Gastrocnemius medialis (tissue), 4 donors: Measurements from ENCODE around the gene SCMH1. TPM values are rescaled to one million over a fixed set of nuclear protein-coding genes. Genes with fewer than 3 reads are reported as not detected.
"Not testable (repeated sequence)": the region's sequence is repeated elsewhere in the genome, so short reads cannot be mapped to it uniquely, and the experiment has no call there.

Experiments
- ATAC-seq, 2 donors: fragments of 150-250 bp; one replicate each; pipeline ENCODE4 v1.9.1; 2016
- DNase-seq, 2 donors: peaks; one replicate each; pipeline ENCODE4 v3.0.0-alpha.2; 2019
- H3K27ac ChIP-seq, 4 donors: fragments of 200-600 bp; sonication (generic); 1 replicate in 1 of 4; 2 replicates in 3 of 4; pipeline ENCODE4 v1.5.1; 2016 to 2018; ENCODE audit warnings: mild to moderate bottlenecking in 2 of 4, moderate library complexity in 1 of 4
- H3K27me3 ChIP-seq, 3 donors: fragments of 200-600 bp; sonication (generic) in 2 of 3; 1 replicate in 1 of 3; 2 replicates in 2 of 3; pipeline versions ENCODE4 v1.5.1 to v1.6.0; 2016 to 2019; ENCODE audit warnings: mild to moderate bottlenecking in 1 of 3, moderate library complexity in 1 of 3
- H3K36me3 ChIP-seq, 2 donors: fragments of 200-600 bp; sonication (generic) in 1 of 2; one replicate each; pipeline ENCODE4 v1.5.1; 2017 to 2018
- H3K4me1 ChIP-seq, 2 donors: fragments of 200-600 bp; sonication (generic) in 1 of 2; one replicate each; pipeline ENCODE4 v1.5.1; 2016 to 2017; ENCODE audit warnings: mild to moderate bottlenecking in 2 of 2
- H3K4me3 ChIP-seq, 4 donors: fragments of 200-600 bp; sonication (generic) in 3 of 4; 1 replicate in 1 of 4; 2 replicates in 3 of 4; pipeline ENCODE4 v1.5.1; 2016 to 2019; ENCODE audit warnings: mild to moderate bottlenecking in 2 of 4
- H3K9me3 ChIP-seq, 3 donors: fragments of 200-600 bp; sonication (generic) in 2 of 3; 1 replicate in 1 of 3; 2 replicates in 2 of 3; pipeline ENCODE4 v1.5.1; 2016 to 2019
- POLR2A ChIP-seq, 2 donors: fragments of 450-650 bp; IDR thresholded peaks; one replicate each; pipeline ENCODE4 v1.6.1; 2017; ENCODE audit warnings: antibody characterized with exemption in 2 of 2, mild to moderate bottlenecking in 2 of 2, moderate library complexity in 2 of 2
- in situ Hi-C, 4 donors: fragments of 200-750 bp; cut with MboI; loops; one replicate each; pipeline versions ENCODE4 v1.15.0 to v1.8.0; 2017; ENCODE audit warnings: low sequenced_read_pairs in 4 of 4
- intact Hi-C: fragments of 100-400 bp; cut with DNase I; formaldehyde crosslinking; loops from one replicate; pipeline ENCODE4 v1.15.1; 2023; ENCODE audit warnings: low total_unique reads
- total RNA-seq, 4 donors: library from RNA; depleted of rRNA; stranded (reverse); fragments of >200 nt; gene quantifications; one replicate each; pipeline versions ENCODE4 v1.1.0 to v1.2.3, GENCODE V29; 2016
- TF ChIP-seq, protein P1 (sequence below), 5 experiments: fragments of 450-650 bp in 3 of 5; fragments of 200-600 bp in 2 of 5; sonication (generic) in 2 of 5; IDR thresholded peaks in 4 of 5; conservative IDR thresholded peaks in 1 of 5; 1 replicate in 4 of 5; 2 replicates in 1 of 5; pipeline ENCODE4 v1.5.1; 2016 to 2019; ENCODE audit warnings: antibody characterized with exemption in 5 of 5, mild to moderate bottlenecking in 3 of 5, moderate library complexity in 3 of 5

SCMH1 gene
- total RNA-seq, 4 donors from 2014 or later: 17.1 to 29.4 (median 25.5) TPM

DNA sequence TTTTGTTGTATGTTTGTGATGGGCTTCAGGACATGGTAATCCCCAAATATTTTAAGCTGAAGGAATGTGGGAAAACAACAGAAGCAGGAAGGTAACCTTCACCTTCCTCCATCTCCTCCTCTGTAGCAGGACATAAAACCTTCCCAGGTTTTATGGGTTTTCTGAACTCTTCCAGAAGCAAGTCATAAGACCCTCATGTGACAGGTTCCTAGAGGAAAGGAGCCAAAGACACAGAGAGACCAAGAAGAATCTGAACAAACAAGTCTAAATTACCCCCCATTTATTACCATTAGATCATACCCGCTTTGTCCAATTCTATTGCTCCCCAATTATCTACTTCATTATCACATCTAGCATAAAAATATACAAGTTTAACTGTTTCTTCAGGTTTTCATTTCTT lies 28.8 kb downstream of the SCMH1 start:
- no peaks in the 10 kb centered on the region for H3K36me3 ChIP-seq
- TF ChIP-seq POLR2A (IDR thresholded peaks at IDR 0.05): no peak
- TF ChIP-seq, protein P1, sequence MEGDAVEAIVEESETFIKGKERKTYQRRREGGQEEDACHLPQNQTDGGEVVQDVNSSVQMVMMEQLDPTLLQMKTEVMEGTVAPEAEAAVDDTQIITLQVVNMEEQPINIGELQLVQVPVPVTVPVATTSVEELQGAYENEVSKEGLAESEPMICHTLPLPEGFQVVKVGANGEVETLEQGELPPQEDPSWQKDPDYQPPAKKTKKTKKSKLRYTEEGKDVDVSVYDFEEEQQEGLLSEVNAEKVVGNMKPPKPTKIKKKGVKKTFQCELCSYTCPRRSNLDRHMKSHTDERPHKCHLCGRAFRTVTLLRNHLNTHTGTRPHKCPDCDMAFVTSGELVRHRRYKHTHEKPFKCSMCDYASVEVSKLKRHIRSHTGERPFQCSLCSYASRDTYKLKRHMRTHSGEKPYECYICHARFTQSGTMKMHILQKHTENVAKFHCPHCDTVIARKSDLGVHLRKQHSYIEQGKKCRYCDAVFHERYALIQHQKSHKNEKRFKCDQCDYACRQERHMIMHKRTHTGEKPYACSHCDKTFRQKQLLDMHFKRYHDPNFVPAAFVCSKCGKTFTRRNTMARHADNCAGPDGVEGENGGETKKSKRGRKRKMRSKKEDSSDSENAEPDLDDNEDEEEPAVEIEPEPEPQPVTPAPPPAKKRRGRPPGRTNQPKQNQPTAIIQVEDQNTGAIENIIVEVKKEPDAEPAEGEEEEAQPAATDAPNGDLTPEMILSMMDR (IDR thresholded peaks at IDR 0.05 in 4 of 5, conservative IDR thresholded peaks at IDR 0.05 in 1 of 5): no peak
- intact Hi-C loops: no loop called here
- in situ Hi-C loops: no loop called here
- no peak overlapping the region for H3K27ac ChIP-seq
- DNase-seq (no peak), ATAC-seq (no peak)
- peaks cover 5% of the 10 kb centered on the region in 2 donors for H3K4me1 ChIP-seq
- H3K4me3 ChIP-seq: no peak overlapping the region
- no peaks in the 10 kb centered on the region for H3K9me3 ChIP-seq
- H3K27me3 ChIP-seq: no peaks in the 10 kb centered on the region

GRCh38 chr1:41211608-41212007 lies 30.5 kb downstream of the SCMH1 start:
- DNase-seq, H3K36me3 ChIP-seq, H3K4me3 ChIP-seq, H3K9me3 ChIP-seq, H3K27me3 ChIP-seq, intact Hi-C loops, H3K4me1 ChIP-seq, H3K27ac ChIP-seq, ATAC-seq, in situ Hi-C loops: not testable (repeated sequence)

- intact Hi-C loops, ATAC-seq, H3K4me3 ChIP-seq, H3K27me3 ChIP-seq, H3K36me3 ChIP-seq, DNase-seq, in situ Hi-C loops, H3K27ac ChIP-seq, H3K9me3 ChIP-seq, H3K4me1 ChIP-seq: not testable (repeated sequence)
Observed at GRCh38 chr1:41207053-41207452, 35.1 kb downstream of the SCMH1 start.

DNA sequence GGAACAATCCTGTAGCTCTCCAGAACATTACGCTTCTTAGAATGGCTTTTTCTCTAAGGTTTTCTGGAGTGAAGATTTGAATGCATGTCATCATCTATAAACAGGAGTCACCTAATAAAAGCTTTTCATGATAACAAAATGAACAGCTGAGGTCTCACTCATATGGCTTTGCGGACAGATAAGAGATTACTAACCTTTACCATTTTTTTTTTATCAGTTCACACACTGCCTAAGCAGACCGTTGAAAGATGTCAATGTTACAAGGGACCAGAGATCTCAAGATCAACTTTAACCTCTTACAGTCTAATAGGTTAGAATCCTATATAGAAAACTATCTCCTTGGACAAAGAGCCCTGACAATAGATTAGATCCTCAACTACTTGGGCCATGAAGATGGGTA lies 41.4 kb downstream of the SCMH1 start:
- intact Hi-C loops: no loop called here

DNA sequence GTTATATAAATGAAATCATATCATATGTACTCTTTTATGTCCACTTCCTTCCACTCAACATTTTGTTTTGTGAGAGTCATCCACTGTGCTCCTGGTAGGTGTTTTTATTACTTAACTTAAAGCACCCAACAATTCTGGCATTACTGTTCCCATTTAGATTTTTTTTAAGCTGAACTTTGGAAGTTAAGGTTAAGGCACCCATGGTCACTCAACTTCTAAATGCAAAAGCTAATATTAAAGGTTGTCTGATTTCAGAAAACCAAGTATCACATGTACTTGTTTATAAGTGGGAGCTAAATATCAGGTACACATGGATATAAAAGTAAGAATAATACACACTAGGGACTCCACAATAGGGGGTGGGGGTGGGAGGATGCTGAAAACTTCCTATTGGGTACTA lies 42.7 kb downstream of the SCMH1 start:
- TF ChIP-seq, protein P1 (IDR thresholded peaks at IDR 0.05 in 4 of 5, conservative IDR thresholded peaks at IDR 0.05 in 1 of 5): no peak
- TF ChIP-seq POLR2A (IDR thresholded peaks at IDR 0.05): no peak
- ATAC-seq (no peak), DNase-seq (no peak)
- Histone ChIP-seq H3K4me1 (peaks cover 7 to 12% of the 10 kb centered on the region in 2 donors), H3K9me3 (no peaks in the 10 kb centered on the region), H3K36me3 (no peaks in the 10 kb centered on the region), H3K4me3 (no peak overlapping the region), H3K27me3 (no peaks in the 10 kb centered on the region), H3K27ac (no peak overlapping the region)
- in situ Hi-C loops: no loop called here
- intact Hi-C loops: no loop called here

More for the DNA sequence above, 41.4 kb downstream of the SCMH1 start:
- ATAC-seq (no peak), DNase-seq (no peak)
- Histone ChIP-seq H3K27ac (no peak overlapping the region), H3K9me3 (no peaks in the 10 kb centered on the region), H3K4me1 (peaks cover 7 to 9% of the 10 kb centered on the region in 2 donors), H3K27me3 (no peaks in the 10 kb centered on the region), H3K4me3 (no peak overlapping the region), H3K36me3 (no peaks in the 10 kb centered on the region)
- TF ChIP-seq, protein P1 (IDR thresholded peaks at IDR 0.05 in 4 of 5, conservative IDR thresholded peaks at IDR 0.05 in 1 of 5): no peak
- TF ChIP-seq POLR2A (IDR thresholded peaks at IDR 0.05): no peak
- in situ Hi-C loops: no loop called here

DNA sequence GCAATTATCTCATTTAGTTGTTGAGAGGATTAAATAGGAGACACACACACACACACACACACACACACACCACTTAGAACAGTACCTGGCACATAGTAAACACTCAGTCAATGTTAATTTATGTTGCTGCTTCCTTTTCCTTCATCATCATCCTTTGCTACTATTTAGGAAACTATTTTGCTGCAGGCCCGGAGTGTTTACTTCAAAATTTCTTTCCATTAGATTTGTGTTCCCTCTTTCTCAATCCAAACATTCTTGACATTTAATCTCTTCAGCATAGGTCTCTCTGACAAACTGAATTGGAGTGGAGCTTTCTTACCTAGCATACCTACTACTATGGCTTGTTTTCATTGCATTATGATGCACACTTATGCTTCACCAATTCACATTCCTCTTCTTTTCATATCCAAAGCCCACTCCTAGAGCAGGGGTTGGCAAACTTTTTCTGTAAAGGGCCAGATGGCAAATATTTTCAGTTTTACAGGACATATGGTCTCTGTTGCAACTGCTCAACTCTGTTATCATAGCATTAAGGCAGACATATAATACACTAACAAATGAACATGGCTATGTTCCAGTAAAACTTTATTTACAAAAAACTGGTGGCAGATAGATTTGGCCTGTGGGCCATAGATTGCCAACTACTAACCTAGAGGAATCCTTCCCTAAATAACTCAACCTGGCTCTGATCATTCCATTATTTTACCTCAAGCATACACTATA lies 49.5 kb downstream of the SCMH1 start:
- Histone ChIP-seq H3K4me3 (no peak overlapping the region), H3K27ac (no peak overlapping the region), H3K4me1 (peaks cover 14 to 21% of the 10 kb centered on the region in 2 donors), H3K36me3 (no peaks in the 10 kb centered on the region), H3K27me3 (no peaks in the 10 kb centered on the region), H3K9me3 (no peaks in the 10 kb centered on the region)
- DNase-seq (no peak), ATAC-seq (no peak)
- TF ChIP-seq, protein P1 (IDR thresholded peaks at IDR 0.05 in 4 of 5, conservative IDR thresholded peaks at IDR 0.05 in 1 of 5): no peak
- TF ChIP-seq POLR2A (IDR thresholded peaks at IDR 0.05): no peak
- intact Hi-C loops (no loop called here), in situ Hi-C loops (no loop called here)
